CD4-positive, alpha-beta memory T cell (primary cell): ENCODE results near the gene COL13A1. TPM values are rescaled to one million over a fixed set of nuclear protein-coding genes. Genes with fewer than 3 reads are reported as not detected.

ENCODE experiments used
- CTCF ChIA-PET: fragments of 350-600 bp; sonication (Branson Sonifier 250); formaldehyde crosslinking; loops from one replicate; lab custom pipeline; 2021; ENCODE audit warnings: inconsistent platforms; ENCODE audit not compliant: partially characterized antibody; lab: Charles Lee
- POLR2A ChIA-PET: fragments of 350-600 bp; sonication (Branson Sonifier 250); formaldehyde crosslinking; loops from one replicate; lab custom pipeline; 2021; ENCODE audit not compliant: partially characterized antibody; lab: Charles Lee
- DNase-seq, 5 donors: peaks; one replicate each; pipeline versions ENCODE4 v3.0.0 to v3.0.0-alpha.2; 2020 to 2022; ENCODE audit warnings: mixed read lengths in 1 of 5
- H3K27ac ChIP-seq: one replicate; pipeline ENCODE4 v1.7.0; 2013; ENCODE audit warnings: low read depth, low read length
- H3K27me3 ChIP-seq: 2 replicates; pipeline ENCODE4 v1.7.0; 2013; ENCODE audit warnings: mild to moderate bottlenecking, low read length, moderate library complexity; ENCODE audit not compliant: insufficient read depth
- H3K36me3 ChIP-seq: 2 replicates; pipeline ENCODE4 v1.7.0; 2013; ENCODE audit warnings: mild to moderate bottlenecking, low read length, moderate library complexity; ENCODE audit not compliant: insufficient read depth
- H3K4me1 ChIP-seq: 2 replicates; pipeline ENCODE4 v1.7.0; 2013; ENCODE audit warnings: mild to moderate bottlenecking, low read length, moderate library complexity; ENCODE audit not compliant: insufficient read depth
- H3K4me3 ChIP-seq, 2 donors: one replicate each; pipeline ENCODE4 v1.7.0; 2013; ENCODE audit warnings: low read length in 2 of 2, mild to moderate bottlenecking in 1 of 2
- H3K9me3 ChIP-seq, 2 donors: one replicate each; pipeline ENCODE4 v1.7.0; 2013; ENCODE audit warnings: low read length in 2 of 2, control low read depth in 1 of 2; ENCODE audit not compliant: control insufficient read depth in 1 of 2
- H3K27ac Mint-ChIP-seq, 7 donors: one replicate each; pipeline ENCODE4 v1.8.0; 2020 to 2021; ENCODE audit warnings: mixed read lengths in 7 of 7, mild to moderate bottlenecking in 6 of 7, inconsistent platforms in 3 of 7, moderate library complexity in 3 of 7
- H3K27me3 Mint-ChIP-seq, 2 donors: one replicate each; pipeline ENCODE4 v1.8.0; 2020 to 2021; ENCODE audit warnings: mixed read lengths in 2 of 2
- H3K36me3 Mint-ChIP-seq, 2 donors: one replicate each; pipeline ENCODE4 v1.8.0; 2020 to 2021; ENCODE audit warnings: mixed read lengths in 2 of 2, inconsistent platforms in 1 of 2, mild to moderate bottlenecking in 1 of 2
- H3K4me1 Mint-ChIP-seq, 4 donors: one replicate each; pipeline ENCODE4 v1.8.0; 2020 to 2021; ENCODE audit warnings: mixed read lengths in 4 of 4, mild to moderate bottlenecking in 1 of 4
- H3K4me3 Mint-ChIP-seq, 8 donors: one replicate each; pipeline ENCODE4 v1.8.0; 2020 to 2021; ENCODE audit warnings: mixed read lengths in 8 of 8, mild to moderate bottlenecking in 7 of 8, moderate library complexity in 6 of 8, inconsistent platforms in 3 of 8
- H3K9me3 Mint-ChIP-seq, 8 donors: one replicate each; pipeline ENCODE4 v1.8.0; 2020 to 2021; ENCODE audit warnings: mixed read lengths in 8 of 8, mild to moderate bottlenecking in 5 of 8, inconsistent platforms in 3 of 8, moderate library complexity in 1 of 8
- intact Hi-C: fragments of 100-400 bp; cut with micrococcal nuclease; formaldehyde crosslinking; loops from one replicate; pipeline ENCODE4 v1.15.1; 2023
- polyA plus RNA-seq, 2 donors: library from polyadenylated mRNA; unstranded; fragments of 300-500 nt; fragmentation: Illumina TruSeq; gene quantifications; one replicate each; pipeline ENCODE4 v1.2.3, GENCODE V29; 2021
- total RNA-seq, 2 experiments: library from RNA; stranded (reverse); gene quantifications; one replicate each; pipeline ENCODE4 v1.2.3, GENCODE V29; 2021

COL13A1 gene
- total and polyA plus RNA-seq, 4 experiments from 2014 or later: not detected

DNA sequence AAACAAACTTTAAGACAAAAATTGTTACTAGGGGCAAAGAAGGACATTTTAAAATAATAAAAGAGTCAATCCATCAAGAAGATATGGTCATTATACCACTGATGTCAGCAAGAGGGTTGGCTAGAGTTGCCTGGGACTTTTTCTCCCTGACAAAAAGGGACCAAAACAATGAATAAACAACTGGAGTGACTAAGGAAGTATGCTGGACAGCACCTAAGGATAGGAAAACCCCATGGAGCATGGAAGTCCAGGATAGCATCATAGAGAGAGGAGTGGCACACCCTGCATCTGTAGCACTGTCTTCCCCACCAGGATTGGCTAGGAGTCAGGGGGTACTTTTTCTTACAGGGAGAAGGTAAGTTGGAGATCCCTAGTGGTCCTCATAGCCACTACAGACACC lies 177.5 kb downstream of the COL13A1 start:
- Mint-ChIP-seq H3K27me3 (peaks cover 31 to 42% of the 10 kb centered on the region in 2 donors), H3K36me3 (peaks cover 9 to 10% of the 10 kb centered on the region in 2 donors), H3K4me3 (no peak overlapping the region), H3K4me1 (peaks cover 0 to 5% (median 1%) of the 10 kb centered on the region in 4 donors), H3K27ac (no peak overlapping the region), H3K9me3 (peaks cover 7 to 70% (median 40%) of the 10 kb centered on the region in 8 donors)
- Histone ChIP-seq H3K36me3 (no peaks in the 10 kb centered on the region), H3K4me3 (no peak overlapping the region), H3K9me3 (peaks cover 0 to 10% of the 10 kb centered on the region in 2 donors), H3K27ac (no peak overlapping the region), H3K4me1 (no peaks in the 10 kb centered on the region), H3K27me3 (no peaks in the 10 kb centered on the region)
- ChIA-PET POLR2A (no interaction called here), CTCF (no interaction called here)
- intact Hi-C loops: no loop called here
- DNase-seq: no peak

DNA sequence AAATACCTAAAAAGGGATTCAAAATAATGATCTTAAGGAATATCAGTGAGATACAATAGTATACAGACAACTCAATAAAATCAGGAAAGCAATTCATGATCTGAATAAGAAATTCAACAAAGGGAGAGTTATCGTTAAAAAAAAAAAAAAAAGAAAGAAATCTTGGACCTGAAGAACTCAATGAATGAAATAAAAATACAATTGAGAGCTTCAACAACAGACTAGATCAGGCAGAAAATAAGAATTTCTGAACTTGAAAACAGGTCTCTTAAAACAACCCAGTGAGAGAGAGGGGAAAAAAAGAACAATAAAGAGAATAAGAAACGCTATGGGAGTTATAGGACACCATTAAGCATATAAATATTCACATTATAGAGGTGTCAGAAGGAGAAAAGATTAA lies 179.0 kb downstream of the COL13A1 start:
- CTCF ChIA-PET: no interaction called here
- Histone ChIP-seq H3K4me1 (no peaks in the 10 kb centered on the region), H3K4me3 (no peak overlapping the region), H3K9me3 (peaks cover 0 to 10% of the 10 kb centered on the region in 2 donors), H3K36me3 (no peaks in the 10 kb centered on the region), H3K27me3 (no peaks in the 10 kb centered on the region), H3K27ac (no peak overlapping the region)
- Mint-ChIP-seq H3K27me3 (peaks cover 25 to 37% of the 10 kb centered on the region in 2 donors), H3K36me3 (peaks cover 9 to 10% of the 10 kb centered on the region in 2 donors), H3K27ac (no peak overlapping the region), H3K4me1 (peaks cover 0 to 5% (median 1%) of the 10 kb centered on the region in 4 donors), H3K9me3 (peaks cover 7 to 70% (median 40%) of the 10 kb centered on the region in 8 donors), H3K4me3 (no peak overlapping the region)
- intact Hi-C loops: no loop called here
- POLR2A ChIA-PET: no interaction called here
- no peak for DNase-seq

DNA sequence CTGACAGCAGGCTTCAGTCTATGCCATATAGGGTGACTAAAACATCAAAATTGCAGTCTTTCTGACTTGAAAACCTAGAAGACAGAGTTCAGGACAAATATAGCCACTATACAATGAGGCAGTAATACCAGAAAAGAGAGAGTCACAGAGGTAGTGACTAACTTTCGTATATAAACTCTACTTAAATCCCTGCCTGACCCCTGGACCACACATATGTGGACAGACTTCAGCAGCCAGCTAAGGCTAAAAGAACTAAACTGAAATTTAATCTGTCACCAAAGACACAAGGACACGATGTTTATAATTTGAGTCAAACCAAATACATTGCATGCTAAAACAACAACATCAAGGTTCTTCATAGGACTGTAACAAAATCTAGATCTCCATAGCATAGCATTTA lies 186.4 kb downstream of the COL13A1 start:
- Mint-ChIP-seq H3K9me3 (peaks cover 0 to 4% (median 0%) of the 10 kb centered on the region in 8 donors), H3K27me3 (peaks cover 4 to 12% of the 10 kb centered on the region in 2 donors), H3K27ac (no peak overlapping the region), H3K4me3 (no peak overlapping the region), H3K4me1 (no peaks in the 10 kb centered on the region), H3K36me3 (no peaks in the 10 kb centered on the region)
- POLR2A ChIA-PET: no interaction called here
- intact Hi-C loops: no loop called here
- Histone ChIP-seq H3K4me1 (no peaks in the 10 kb centered on the region), H3K9me3 (no peaks in the 10 kb centered on the region), H3K27ac (no peak overlapping the region), H3K27me3 (no peaks in the 10 kb centered on the region), H3K36me3 (no peaks in the 10 kb centered on the region), H3K4me3 (no peak overlapping the region)
- CTCF ChIA-PET: no interaction called here
- DNase-seq: no peak

DNA sequence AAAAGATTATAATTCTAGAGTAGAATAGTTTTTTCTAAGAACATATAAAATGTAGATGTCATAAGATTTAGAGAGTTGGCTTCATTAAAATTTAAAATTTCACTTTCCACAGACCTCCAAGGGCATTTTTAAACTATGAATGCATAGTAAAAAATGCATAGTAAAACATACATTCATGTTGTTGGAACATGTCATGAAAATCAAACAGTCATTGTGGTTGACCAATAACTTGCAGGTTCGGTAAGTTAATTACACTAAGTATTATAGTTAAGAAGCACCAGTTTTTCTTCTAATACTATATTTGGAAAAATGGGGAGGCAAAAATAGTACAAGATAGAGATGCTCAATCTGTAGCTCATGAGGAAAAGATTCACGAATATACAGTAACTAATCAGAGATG lies 189.4 kb downstream of the COL13A1 start:
- no peak overlapping the region for H3K4me3 Mint-ChIP-seq
- ChIA-PET CTCF (no interaction called here), POLR2A (no interaction called here)
- Histone ChIP-seq H3K4me3 (no peak overlapping the region), H3K27ac (no peak overlapping the region), H3K9me3 (no peaks in the 10 kb centered on the region), H3K27me3 (no peaks in the 10 kb centered on the region), H3K4me1 (no peaks in the 10 kb centered on the region), H3K36me3 (no peaks in the 10 kb centered on the region)
- no peaks in the 10 kb centered on the region for H3K36me3 Mint-ChIP-seq
- H3K4me1 Mint-ChIP-seq: no peaks in the 10 kb centered on the region
- H3K9me3 Mint-ChIP-seq: no peaks in the 10 kb centered on the region
- peaks cover 2 to 9% of the 10 kb centered on the region in 2 donors for H3K27me3 Mint-ChIP-seq
- H3K27ac Mint-ChIP-seq: no peak overlapping the region
- no peak for DNase-seq
- intact Hi-C loops: no loop called here

DNA sequence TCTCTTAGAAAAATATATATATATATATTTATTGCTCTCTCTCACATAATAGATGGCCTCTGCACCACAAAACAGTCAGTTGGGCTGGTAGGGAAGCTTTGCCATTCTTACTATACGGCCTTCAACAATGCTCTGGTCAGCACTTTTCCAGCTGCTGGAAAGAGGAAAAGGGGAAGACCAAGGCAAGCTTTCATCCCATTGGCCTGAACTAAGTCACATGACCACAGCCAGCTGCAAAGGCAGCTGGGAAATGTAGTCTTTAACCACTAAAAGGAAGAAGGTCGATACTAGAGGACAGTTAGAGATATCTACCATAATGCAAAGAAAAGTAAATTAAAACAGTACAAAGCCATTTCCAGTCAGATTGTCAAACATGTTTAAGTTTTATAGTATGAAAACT lies 192.6 kb downstream of the COL13A1 start:
- peak in 2 of 5 donors; percentile 1 to 2 for DNase-seq
- no peak overlapping the region for H3K4me3 Mint-ChIP-seq
- CTCF ChIA-PET: no interaction called here
- no peak overlapping the region for H3K27ac ChIP-seq
- H3K27me3 ChIP-seq: no peaks in the 10 kb centered on the region
- no peaks in the 10 kb centered on the region for H3K9me3 Mint-ChIP-seq
- no peaks in the 10 kb centered on the region for H3K36me3 ChIP-seq
- H3K4me1 ChIP-seq: no peaks in the 10 kb centered on the region
- H3K27me3 Mint-ChIP-seq: peaks cover 2 to 16% of the 10 kb centered on the region in 2 donors
- H3K9me3 ChIP-seq: no peaks in the 10 kb centered on the region
- H3K4me3 ChIP-seq: no peak overlapping the region
- POLR2A ChIA-PET: no interaction called here
- no peaks in the 10 kb centered on the region for H3K36me3 Mint-ChIP-seq
- H3K4me1 Mint-ChIP-seq: no peaks in the 10 kb centered on the region
- peak overlapping the region in 1 of 7 donors; percentile 35 for H3K27ac Mint-ChIP-seq
- intact Hi-C loops: no loop called here

DNA sequence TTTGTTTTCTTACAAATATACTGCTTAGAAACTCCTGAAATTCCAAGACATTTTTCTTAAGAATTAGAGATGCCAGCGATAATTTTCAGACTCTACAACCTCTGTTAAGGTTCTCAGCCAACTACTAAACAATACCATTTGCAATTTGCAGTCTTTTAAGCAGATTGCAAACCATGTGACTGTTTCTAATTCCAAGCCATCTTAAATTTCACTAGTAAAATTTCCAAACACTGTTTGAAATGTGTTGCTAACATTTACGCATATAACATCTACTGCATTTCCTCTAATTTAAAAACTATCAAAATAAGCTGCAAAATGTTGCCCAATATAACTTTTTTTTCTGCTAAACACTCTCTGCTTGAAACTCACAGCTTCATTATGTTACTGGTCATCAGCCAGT lies 194.9 kb downstream of the COL13A1 start:
- no peak overlapping the region for H3K27ac Mint-ChIP-seq
- intact Hi-C loops: no loop called here
- DNase-seq: no peak
- H3K9me3 ChIP-seq: no peaks in the 10 kb centered on the region
- H3K4me1 Mint-ChIP-seq: no peaks in the 10 kb centered on the region
- ChIA-PET CTCF (no interaction called here), POLR2A (no interaction called here)
- no peaks in the 10 kb centered on the region for H3K36me3 ChIP-seq
- H3K27ac ChIP-seq: no peak overlapping the region
- H3K27me3 ChIP-seq: no peaks in the 10 kb centered on the region
- H3K4me3 Mint-ChIP-seq: no peak overlapping the region
- H3K27me3 Mint-ChIP-seq: peaks cover 5 to 15% of the 10 kb centered on the region in 2 donors
- H3K4me3 ChIP-seq: no peak overlapping the region
- H3K36me3 Mint-ChIP-seq: no peaks in the 10 kb centered on the region
- H3K9me3 Mint-ChIP-seq: no peaks in the 10 kb centered on the region
- H3K4me1 ChIP-seq: no peaks in the 10 kb centered on the region

DNA sequence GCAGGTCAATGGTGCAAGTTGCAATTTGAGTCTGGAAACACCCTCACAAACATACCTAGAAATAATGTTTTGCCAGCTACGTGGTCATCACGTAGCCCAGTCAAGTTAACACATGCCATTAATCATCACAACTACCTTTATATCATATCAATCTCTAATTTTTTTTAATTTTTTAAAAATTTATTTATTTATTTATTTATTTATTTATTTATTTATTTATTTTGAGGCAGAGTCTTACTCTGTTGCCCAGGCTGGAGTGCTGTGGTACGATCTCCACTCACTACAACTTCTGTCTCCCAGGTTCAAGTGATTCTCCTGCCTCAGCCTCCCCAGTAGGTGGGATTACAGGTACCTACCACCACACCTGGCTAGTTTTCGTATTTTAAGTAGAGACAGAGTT lies 198.6 kb downstream of the COL13A1 start:
- Mint-ChIP-seq H3K4me3 (no peak overlapping the region), H3K9me3 (peaks cover 0 to 5% (median 0%) of the 10 kb centered on the region in 8 donors), H3K36me3 (no peaks in the 10 kb centered on the region), H3K27ac (no peak overlapping the region), H3K4me1 (no peaks in the 10 kb centered on the region), H3K27me3 (peaks cover 9 to 20% of the 10 kb centered on the region in 2 donors)
- no peaks in the 10 kb centered on the region for H3K27me3 ChIP-seq
- no peak for DNase-seq
- intact Hi-C loops: no loop called here
- ChIA-PET CTCF (no interaction called here), POLR2A (no interaction called here)
- no peaks in the 10 kb centered on the region for H3K9me3 ChIP-seq
- H3K4me3 ChIP-seq: no peak overlapping the region
- H3K4me1 ChIP-seq: no peaks in the 10 kb centered on the region
- no peak overlapping the region for H3K27ac ChIP-seq
- no peaks in the 10 kb centered on the region for H3K36me3 ChIP-seq
